ENCODE data around the gene FOXP2. TPM values are rescaled to one million over a fixed set of nuclear protein-coding genes. Genes with fewer than 3 reads are reported as not detected.

The FOXP2 gene
- total RNA-seq, 2 donors from 2014 or later, result 15.5 to 16.6 TPM

- ATAC-seq (no peak), DNase-seq (peak in 1 of 4 donors; percentile 6)
- 67 to 68% methylated on average over 6 of the region's 6 CpGs for WGBS, 2 donors
- TF ChIP-seq POLR2A (IDR thresholded peaks at IDR 0.05) (no peak), CTCF (IDR thresholded peaks at IDR 0.05) (no peak)
- no peaks in the 10 kb centered on the region for H3K36me3 ChIP-seq (replicated peaks in 1 of 2; ENCODE audit: insufficient read depth in 1 of 2, low read depth in 2 of 2)
- H3K27ac ChIP-seq, result no peak overlapping the region
- no peak overlapping the region for H3K4me3 ChIP-seq
- no peaks in the 10 kb centered on the region for H3K4me1 ChIP-seq
- intact Hi-C loops (cut with DNase I), result no loop called here
- H3K27me3 ChIP-seq, result no peaks in the 10 kb centered on the region
- no peaks in the 10 kb centered on the region for H3K9me3 ChIP-seq
These were observed 289.1 kb downstream of the FOXP2 start for GRCh38 chr7:114703677-114704076.

- WGBS, 2 donors, result 68 to 76% methylated on average over 6 of the region's 6 CpGs
- no peak for ATAC-seq
- intact Hi-C loops (cut with DNase I), result no loop called here
These were observed 294.0 kb downstream of the FOXP2 start for GRCh38 chr7:114708646-114709045.

GRCh38 chr7:114710499-114710898 lies 295.9 kb downstream of the FOXP2 start:
- no peak overlapping the region for H3K4me3 ChIP-seq
- H3K27me3 ChIP-seq, result no peaks in the 10 kb centered on the region
- H3K9me3 ChIP-seq, result no peaks in the 10 kb centered on the region
- DNase-seq (no peak), ATAC-seq (no peak)
- no peaks in the 10 kb centered on the region for H3K36me3 ChIP-seq (replicated peaks in 1 of 2; ENCODE audit: insufficient read depth in 1 of 2, low read depth in 2 of 2)
- intact Hi-C loops (cut with DNase I), result no loop called here
- TF ChIP-seq CTCF (IDR thresholded peaks at IDR 0.05), result no peak
- no peak for TF ChIP-seq POLR2A (IDR thresholded peaks at IDR 0.05)
- 53 to 70% methylated on average over 5 of the region's 5 CpGs for WGBS, 2 donors
- H3K4me1 ChIP-seq, result no peaks in the 10 kb centered on the region
- H3K27ac ChIP-seq, result no peak overlapping the region

More at GRCh38 chr7:114708646-114709045, 294.0 kb downstream of the FOXP2 start:
- TF ChIP-seq POLR2A (IDR thresholded peaks at IDR 0.05) (no peak), CTCF (IDR thresholded peaks at IDR 0.05) (no peak)
- Histone ChIP-seq H3K4me3 (no peak overlapping the region), H3K36me3 (replicated peaks in 1 of 2; ENCODE audit: insufficient read depth in 1 of 2, low read depth in 2 of 2) (no peaks in the 10 kb centered on the region), H3K9me3 (no peaks in the 10 kb centered on the region), H3K27ac (no peak overlapping the region), H3K27me3 (no peaks in the 10 kb centered on the region), H3K4me1 (no peaks in the 10 kb centered on the region)
- DNase-seq, result peak in 3 of 4 donors; percentile 13 to 27 (median 13)

- intact Hi-C loops (cut with DNase I), result no loop called here
- H3K4me1 ChIP-seq, result no peaks in the 10 kb centered on the region
- DNase-seq (no peak), ATAC-seq (no peak)
- H3K27ac ChIP-seq, result no peak overlapping the region
- TF ChIP-seq POLR2A (IDR thresholded peaks at IDR 0.05), result no peak
- TF ChIP-seq CTCF (IDR thresholded peaks at IDR 0.05), result no peak
- 49 to 54% methylated on average over 4 of the region's 4 CpGs for WGBS, 2 donors
- H3K27me3 ChIP-seq, result no peaks in the 10 kb centered on the region
- H3K9me3 ChIP-seq, result no peaks in the 10 kb centered on the region
- no peaks in the 10 kb centered on the region for H3K36me3 ChIP-seq (replicated peaks in 1 of 2; ENCODE audit: insufficient read depth in 1 of 2, low read depth in 2 of 2)
- H3K4me3 ChIP-seq, result no peak overlapping the region
These were observed 296.6 kb downstream of the FOXP2 start for GRCh38 chr7:114711241-114711640.

GRCh38 chr7:114715907-114716306 lies 301.3 kb downstream of the FOXP2 start:
- Histone ChIP-seq H3K27ac (no peak overlapping the region), H3K4me3 (no peak overlapping the region), H3K4me1 (no peaks in the 10 kb centered on the region), H3K36me3 (replicated peaks in 1 of 2; ENCODE audit: insufficient read depth in 1 of 2, low read depth in 2 of 2) (no peaks in the 10 kb centered on the region), H3K9me3 (no peaks in the 10 kb centered on the region), H3K27me3 (no peaks in the 10 kb centered on the region)
- whole genome bisulfite sequencing, 2 donors, result 43 to 48% methylated on average over 3 of the region's 3 CpGs
- intact Hi-C loops (cut with DNase I), result no loop called here
- DNase-seq (no peak), ATAC-seq (no peak)
- no peak for TF ChIP-seq CTCF (IDR thresholded peaks at IDR 0.05)
